HUES48 (cell line): ENCODE measurements around the gene MAST2.
"Not testable (repeated sequence)": the region's sequence is repeated elsewhere in the genome, so short reads cannot be mapped to it uniquely, and the experiment has no call there.

Experiments used
- H3K27ac ChIP-seq: one replicate; pipeline ENCODE4 v1.7.0; 2013; ENCODE audit warnings: low read depth, low read length, inconsistent platforms
- H3K27me3 ChIP-seq: 2 replicates; pipeline ENCODE4 v1.6.1; 2013; ENCODE audit warnings: mild to moderate bottlenecking, low read length; ENCODE audit not compliant: control insufficient read depth, insufficient read depth
- H3K36me3 ChIP-seq: 2 replicates; pipeline ENCODE4 v1.6.1; 2013; ENCODE audit warnings: low read length; ENCODE audit not compliant: control insufficient read depth, insufficient read depth
- H3K4me1 ChIP-seq: 2 replicates; pipeline ENCODE4 v1.6.1; 2013; ENCODE audit warnings: mild to moderate bottlenecking, low read length; ENCODE audit not compliant: control insufficient read depth, insufficient read depth
- H3K4me3 ChIP-seq: 2 replicates; pipeline ENCODE4 v1.5.1; 2013; ENCODE audit warnings: mild to moderate bottlenecking, low read depth, low read length
- H3K9ac ChIP-seq: 2 replicates; pipeline ENCODE4 v1.6.1; 2013; ENCODE audit warnings: mild to moderate bottlenecking, low read depth, low read length, moderate library complexity
- H3K9me3 ChIP-seq: 2 replicates; pipeline ENCODE4 v1.6.1; 2013; ENCODE audit warnings: low read length; ENCODE audit not compliant: control insufficient read depth, insufficient read depth

Gene MAST2

DNA sequence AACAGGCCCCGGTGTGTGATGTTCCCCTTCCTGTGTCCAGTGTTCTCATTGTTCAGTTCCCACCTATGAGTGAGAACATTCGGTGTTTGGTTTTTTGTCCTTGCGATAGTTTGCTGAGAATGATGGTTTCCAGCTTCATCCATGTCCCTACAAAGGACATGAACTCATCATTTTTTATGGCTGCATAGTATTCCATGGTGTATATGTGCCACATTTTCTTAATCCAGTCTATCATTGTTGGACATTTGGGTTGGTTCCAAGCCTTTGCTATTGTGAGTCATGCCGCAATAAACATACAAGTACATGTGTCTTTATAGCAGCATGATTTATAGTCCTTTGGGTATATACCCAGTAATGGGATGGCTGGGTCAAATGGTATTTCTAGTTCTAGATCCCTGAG is 158.5 kb downstream of the MAST2 start:
- not testable (repeated sequence) for H3K36me3 ChIP-seq, H3K27ac ChIP-seq, H3K4me1 ChIP-seq

GRCh38 chr1:45968941-45969666 is 165.7 kb downstream of the MAST2 start:
- H3K27me3 ChIP-seq, result no peaks in the 10 kb centered on the region
- H3K9ac ChIP-seq, result no peak overlapping the region
- no peaks in the 10 kb centered on the region for H3K9me3 ChIP-seq
- no peak overlapping the region for H3K27ac ChIP-seq
- 0 out of 2 replicates have a peak, but pooled peaks cover 3% of the 10 kb centered on the region for H3K4me1 ChIP-seq
- peaks cover 5% of the 10 kb centered on the region; the same call in 1 of the 2 replicates for H3K36me3 ChIP-seq
- H3K4me3 ChIP-seq, result no peak overlapping the region

More for the DNA sequence above, 158.5 kb downstream of the MAST2 start:
- not testable (repeated sequence) for H3K9ac ChIP-seq, H3K4me3 ChIP-seq, H3K27me3 ChIP-seq, H3K9me3 ChIP-seq

DNA sequence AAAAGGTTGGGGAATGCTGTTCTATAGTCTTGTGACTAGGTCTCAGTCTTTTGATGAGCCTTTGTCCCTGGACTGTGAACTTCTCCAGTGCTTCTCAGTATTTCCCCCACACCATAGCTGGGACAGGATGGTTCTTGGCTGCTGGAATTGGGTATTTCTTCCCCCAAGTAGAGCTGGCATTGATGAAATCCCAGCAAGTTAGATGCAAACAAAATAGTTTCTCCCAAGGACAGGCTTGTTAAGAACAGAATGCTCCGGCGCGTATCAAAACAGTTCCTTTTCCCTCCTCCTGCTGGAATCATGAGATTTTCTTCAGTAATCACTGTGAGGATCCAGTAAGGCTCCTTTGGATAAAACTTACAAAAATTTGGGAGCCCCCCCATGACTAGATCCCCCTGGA is 166.5 kb downstream of the MAST2 start:
- H3K36me3 ChIP-seq, result peaks cover 5% of the 10 kb centered on the region; the same call in 1 of the 2 replicates
- no peak overlapping the region for H3K4me3 ChIP-seq
- H3K27me3 ChIP-seq, result no peaks in the 10 kb centered on the region
- no peaks in the 10 kb centered on the region for H3K9me3 ChIP-seq
- 0 out of 2 replicates have a peak, but pooled peaks cover 3% of the 10 kb centered on the region for H3K4me1 ChIP-seq
- no peak overlapping the region for H3K27ac ChIP-seq
- no peak overlapping the region for H3K9ac ChIP-seq

DNA sequence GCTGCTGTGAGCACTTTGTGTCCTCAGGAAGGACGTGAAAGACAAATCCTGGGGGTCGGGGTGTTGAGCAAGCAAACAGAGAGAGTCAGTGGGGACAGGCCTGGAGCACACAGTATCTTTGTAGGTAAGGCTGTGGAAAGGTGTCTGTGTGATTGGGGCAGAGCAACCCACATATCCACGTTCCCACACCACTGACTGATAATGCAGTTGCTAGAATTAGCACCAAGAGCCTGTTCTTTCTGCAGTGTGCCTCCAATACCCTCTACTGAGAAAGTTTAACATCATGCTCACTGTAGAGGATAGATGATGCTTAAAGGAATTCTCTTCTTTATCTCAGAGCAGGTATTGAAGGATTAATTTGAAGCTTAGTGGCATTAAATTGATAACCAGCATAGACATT is 167.9 kb downstream of the MAST2 start:
- H3K4me3 ChIP-seq, result no peak overlapping the region
- H3K36me3 ChIP-seq, result peaks cover 5% of the 10 kb centered on the region; the same call in 1 of the 2 replicates
- H3K4me1 ChIP-seq, result 0 out of 2 replicates have a peak, but pooled peaks cover 3% of the 10 kb centered on the region
- H3K9ac ChIP-seq, result no peak overlapping the region
- H3K9me3 ChIP-seq, result no peaks in the 10 kb centered on the region
- H3K27ac ChIP-seq, result no peak overlapping the region
- H3K27me3 ChIP-seq, result no peaks in the 10 kb centered on the region

DNA sequence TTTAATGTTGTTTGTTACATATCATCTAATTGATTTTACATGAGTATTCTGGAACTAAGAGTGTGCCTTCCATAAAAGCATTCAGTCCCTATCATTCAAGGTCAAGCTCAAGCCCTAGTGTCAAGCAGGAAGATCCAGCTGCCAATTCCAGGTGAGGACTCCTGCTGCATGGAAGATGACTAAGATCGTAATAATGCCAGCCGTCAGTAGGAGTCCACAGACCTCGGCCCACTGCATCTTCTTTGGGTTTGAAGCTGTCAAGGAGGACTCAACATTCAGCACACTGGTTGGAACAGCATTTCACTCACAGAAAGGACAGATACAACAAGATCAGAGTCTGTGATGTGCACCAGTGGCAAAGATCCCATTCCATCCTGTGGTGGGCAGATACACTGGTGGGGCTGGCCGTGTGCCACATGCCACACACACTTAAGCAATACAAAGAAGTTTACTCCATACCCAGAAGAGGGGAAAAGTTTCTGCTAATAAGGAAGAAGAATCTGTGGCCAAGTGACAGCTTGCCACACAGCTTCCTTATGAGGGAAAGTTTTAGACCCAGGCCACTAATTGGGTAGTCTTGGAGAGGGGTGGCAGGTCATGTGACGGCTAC is 168.6 kb downstream of the MAST2 start:
- no peak overlapping the region for H3K27ac ChIP-seq
- H3K9me3 ChIP-seq, result no peaks in the 10 kb centered on the region
- no peak overlapping the region for H3K9ac ChIP-seq
- H3K36me3 ChIP-seq, result peaks cover 5% of the 10 kb centered on the region; the same call in 1 of the 2 replicates
- H3K27me3 ChIP-seq, result no peaks in the 10 kb centered on the region
- 0 out of 2 replicates have a peak, but pooled peaks cover 3% of the 10 kb centered on the region for H3K4me1 ChIP-seq
- H3K4me3 ChIP-seq, result no peak overlapping the region

DNA sequence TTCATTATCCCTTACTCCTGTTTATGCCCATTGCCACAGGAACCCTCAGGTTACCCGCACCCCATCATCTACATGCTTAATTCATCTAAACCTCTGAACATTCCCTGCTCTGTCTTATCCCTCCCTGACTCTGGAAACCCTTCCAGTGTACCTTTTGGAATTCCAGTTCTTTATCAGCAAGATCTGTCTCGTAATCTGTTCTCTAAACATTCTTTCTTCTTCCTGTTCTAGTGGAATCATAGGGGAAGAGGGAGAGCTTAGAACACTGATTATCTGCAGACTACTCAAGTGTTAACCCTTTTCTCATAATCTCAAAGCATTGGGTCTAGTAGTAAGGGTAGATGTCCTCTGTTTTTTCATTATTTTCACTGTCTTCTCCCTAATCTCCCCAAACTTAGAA is 169.2 kb downstream of the MAST2 start:
- Histone ChIP-seq H3K9ac (no peak overlapping the region), H3K4me1 (0 out of 2 replicates have a peak, but pooled peaks cover 3% of the 10 kb centered on the region), H3K36me3 (peaks cover 5% of the 10 kb centered on the region; the same call in 1 of the 2 replicates), H3K27me3 (no peaks in the 10 kb centered on the region), H3K9me3 (no peaks in the 10 kb centered on the region), H3K27ac (no peak overlapping the region), H3K4me3 (no peak overlapping the region)

- H3K4me1 ChIP-seq, result 0 out of 2 replicates have a peak, but pooled peaks cover 3% of the 10 kb centered on the region
- peaks cover 5% of the 10 kb centered on the region; the same call in 1 of the 2 replicates for H3K36me3 ChIP-seq
- H3K4me3 ChIP-seq, result no peak overlapping the region
- H3K9ac ChIP-seq, result no peak overlapping the region
- H3K27me3 ChIP-seq, result no peaks in the 10 kb centered on the region
- no peak overlapping the region for H3K27ac ChIP-seq
- H3K9me3 ChIP-seq, result no peaks in the 10 kb centered on the region
These were observed 169.7 kb downstream of the MAST2 start for GRCh38 chr1:45973121-45973520.

- Histone ChIP-seq H3K9me3 (no peaks in the 10 kb centered on the region), H3K4me3 (no peak overlapping the region), H3K9ac (no peak overlapping the region), H3K36me3 (peaks cover 5% of the 10 kb centered on the region; the same call in 1 of the 2 replicates), H3K4me1 (no peaks in the 10 kb centered on the region), H3K27me3 (no peaks in the 10 kb centered on the region), H3K27ac (no peak overlapping the region)
These were observed 171.3 kb downstream of the MAST2 start for GRCh38 chr1:45974541-45975269.

GRCh38 chr1:45976623-45977022 is 173.2 kb downstream of the MAST2 start:
- H3K36me3 ChIP-seq, result peaks cover 5% of the 10 kb centered on the region; the same call in 1 of the 2 replicates
- no peaks in the 10 kb centered on the region for H3K27me3 ChIP-seq
- no peak overlapping the region for H3K27ac ChIP-seq

DNA sequence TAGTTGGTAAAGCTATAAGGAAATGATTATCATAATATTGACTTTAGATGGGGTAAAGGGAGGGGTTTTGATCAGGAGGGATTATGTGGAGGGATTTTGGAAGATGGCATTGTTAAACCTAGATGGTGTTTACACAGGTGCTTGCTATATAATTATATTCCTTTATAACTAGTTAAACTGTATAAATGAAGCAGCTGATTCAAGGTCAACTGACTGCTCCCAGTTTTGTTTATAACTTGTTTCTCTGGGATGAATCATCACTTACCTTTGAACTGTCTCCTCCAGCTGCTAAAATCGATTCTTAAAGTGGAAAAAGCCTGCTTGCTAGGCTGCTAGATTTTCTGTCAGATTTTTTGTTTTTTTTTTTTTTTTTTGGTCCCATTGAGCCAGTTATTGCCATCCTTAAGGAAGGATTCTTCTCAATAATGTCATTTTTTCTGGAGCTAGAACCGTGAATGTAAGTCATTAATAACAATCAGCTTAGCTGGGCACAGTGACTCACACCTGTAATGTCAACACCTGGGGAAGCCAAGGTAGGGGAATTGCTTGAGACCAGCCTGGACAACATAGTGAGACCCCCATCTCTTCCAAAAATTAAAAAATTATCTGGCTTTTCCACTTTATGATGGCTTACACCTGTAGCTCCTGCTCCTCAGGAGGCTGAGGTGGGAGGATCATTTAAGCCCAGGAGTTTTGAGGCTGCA is 175.8 kb downstream of the MAST2 start:
- H3K9ac ChIP-seq, result no peak overlapping the region
- H3K4me1 ChIP-seq, result no peaks in the 10 kb centered on the region
- H3K9me3 ChIP-seq, result no peaks in the 10 kb centered on the region
- H3K27ac ChIP-seq, result no peak overlapping the region
- no peak overlapping the region for H3K4me3 ChIP-seq
- H3K27me3 ChIP-seq, result no peaks in the 10 kb centered on the region
- no peaks in the 10 kb centered on the region for H3K36me3 ChIP-seq

More at GRCh38 chr1:45976623-45977022, 173.2 kb downstream of the MAST2 start:
- H3K9ac ChIP-seq, result no peak overlapping the region
- no peak overlapping the region for H3K4me3 ChIP-seq
- no peaks in the 10 kb centered on the region for H3K4me1 ChIP-seq
- H3K9me3 ChIP-seq, result no peaks in the 10 kb centered on the region
